ENCODE data around the gene PAEP.

DNA sequence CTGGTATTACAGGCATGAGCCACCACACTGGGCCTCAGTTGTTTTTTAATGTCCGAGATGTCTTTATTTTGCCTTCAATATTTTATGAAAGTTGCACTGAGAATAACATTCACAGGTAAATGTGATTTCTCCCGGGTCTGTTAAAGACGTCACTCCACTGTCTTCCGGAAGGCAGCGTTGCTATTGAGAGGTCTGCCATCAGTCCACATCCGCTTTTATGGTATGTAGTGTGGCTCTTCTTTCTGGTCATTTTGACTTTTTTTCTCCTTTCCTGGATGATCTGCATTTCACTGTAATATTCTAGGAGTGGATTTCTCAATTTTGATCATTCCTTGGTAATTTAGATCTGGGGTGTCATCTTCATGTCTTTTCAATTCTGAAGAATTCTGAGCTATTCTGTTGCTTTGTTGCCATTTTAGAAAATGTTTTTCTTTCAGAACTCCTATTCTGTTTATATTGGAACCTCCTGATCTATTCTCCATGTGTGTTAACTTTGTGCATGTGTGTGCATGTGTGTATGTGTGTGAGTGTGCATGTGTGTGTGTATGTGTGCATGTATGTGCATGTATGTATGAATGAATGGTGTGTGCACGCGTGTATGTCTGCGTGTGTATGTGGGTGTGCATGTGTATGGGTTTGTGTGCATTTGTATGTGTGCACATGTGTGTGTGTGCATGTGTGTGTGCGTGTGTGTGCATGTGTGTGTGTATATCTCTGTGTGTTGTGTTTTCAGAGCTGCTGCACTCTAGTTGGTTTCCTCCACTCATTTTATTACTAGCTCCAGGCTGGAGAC lies 42.2 kb upstream of the PAEP start:
- TF ChIP-seq GATA2 (IDR thresholded peaks at IDR 0.05; ENCODE audit: low read depth, low read length) (no peak), GATA3 (IDR thresholded peaks at IDR 0.05; ENCODE audit: low read depth, low read length) (no peak)
